BJ (cell line): ENCODE measurements around the gene MAP6. TPM values are rescaled to one million over a fixed set of nuclear protein-coding genes. Genes with fewer than 3 reads are reported as not detected.

ENCODE experiments used
- CTCF ChIA-PET: fragments of 350-600 bp; formaldehyde crosslinking; extraction: SDS; loops from one replicate; lab custom pipeline; 2021; ENCODE audit warnings: antibody characterized with exemption, inconsistent platforms; lab: Yijun Ruan, JAX
- POLR2A ChIA-PET: fragments of 300-600 bp; sonication (Branson Sonifier 250); formaldehyde crosslinking; extraction: SDS; loops from one replicate; lab custom pipeline; 2021; ENCODE audit warnings: antibody characterized with exemption; lab: Charles Lee
- DNase-seq: peaks from one replicate; pipeline ENCODE4 v3.0.0-alpha.2; 2011; ENCODE audit warnings: low read depth
- H3K27me3 ChIP-seq: 2 replicates; pipeline ENCODE4 v1.6.0; 2011; ENCODE audit warnings: low read length; ENCODE audit not compliant: control insufficient read depth, insufficient read depth
- H3K36me3 ChIP-seq: 2 replicates; pipeline ENCODE4 v1.5.1; 2011; ENCODE audit warnings: low read length; ENCODE audit not compliant: control insufficient read depth, insufficient read depth
- H3K4me3 ChIP-seq: 2 replicates; pipeline ENCODE4 v1.5.1; 2011; ENCODE audit warnings: low read depth, mild to moderate bottlenecking, control low read depth, low read length
- CTCF ChIP-seq: IDR thresholded peaks from 2 replicates; pipeline ENCODE4 v1.5.1; 2011; ENCODE audit warnings: low read depth, mild to moderate bottlenecking, control low read depth, inconsistent platforms, low read length, moderate library complexity; ENCODE audit not compliant: insufficient read depth
- polyA plus RNA-seq: library from polyadenylated mRNA; depleted of rRNA; stranded (reverse); fragments of >200 nt; gene quantifications from 2 replicates; pipeline ENCODE4 v1.2.3, GENCODE V29; 2011

The MAP6 gene
- polyA plus RNA-seq, 1 experiment = 12.3 TPM

GRCh38 chr11:75667255-75667830 is 1.5 kb downstream of the MAP6 start:
- no peak for DNase-seq
- ChIA-PET CTCF (interaction anchor here (0.9 to 1.0 kb wide), 2 partner anchors 9 to 91 kb away, joined by 3 read pairs; no protein-coding TSS in a partner anchor), POLR2A (no interaction called here)
- Histone ChIP-seq H3K4me3 (peak overlapping the region; percentile 45), H3K36me3 (no peaks in the 10 kb centered on the region), H3K27me3 (peaks cover 24% of the 10 kb centered on the region)
- TF ChIP-seq CTCF = no peak

GRCh38 chr11:75665990-75666389 is 2.8 kb downstream of the MAP6 start:
- CTCF ChIA-PET = interaction anchor here (0.7 to 1.4 kb wide), 4 partner anchors 9 to 88 kb away, joined by 3 read pairs; no protein-coding TSS in a partner anchor
- Histone ChIP-seq H3K36me3 (no peaks in the 10 kb centered on the region), H3K4me3 (no peak overlapping the region), H3K27me3 (peaks cover 16% of the 10 kb centered on the region)
- no peak for DNase-seq
- POLR2A ChIA-PET = no interaction called here
- TF ChIP-seq CTCF = no peak

- CTCF ChIA-PET = interaction anchor here (1.1 to 1.4 kb wide), 2 partner anchors 8 to 13 kb away, joined by 3 to 5 read pairs; no protein-coding TSS in a partner anchor
- POLR2A ChIA-PET = interaction anchor here (0.9 kb wide), 1 partner anchor 9 kb away, joined by 3 read pairs; no protein-coding TSS in a partner anchor
- no peak for TF ChIP-seq CTCF
- no peak for DNase-seq
- H3K36me3 ChIP-seq = no peaks in the 10 kb centered on the region
- peaks cover 11% of the 10 kb centered on the region for H3K27me3 ChIP-seq
- H3K4me3 ChIP-seq = no peak overlapping the region
Measured at GRCh38 chr11:75665126-75665525, 3.7 kb downstream of the MAP6 start.

GRCh38 chr11:75664389-75664788 is 4.4 kb downstream of the MAP6 start:
- ChIA-PET CTCF (interaction anchor here (1.1 kb wide), 1 partner anchor 14 kb away, joined by 5 read pairs; no protein-coding TSS in a partner anchor), POLR2A (interaction anchor here (0.9 kb wide), 1 partner anchor 8 kb away, joined by 3 read pairs; no protein-coding TSS in a partner anchor)
- DNase-seq = no peak
- no peak for TF ChIP-seq CTCF
- Histone ChIP-seq H3K27me3 (peaks cover 6% of the 10 kb centered on the region), H3K4me3 (no peak overlapping the region), H3K36me3 (no peaks in the 10 kb centered on the region)

GRCh38 chr11:75663808-75664207 is 5.0 kb downstream of the MAP6 start:
- H3K36me3 ChIP-seq = no peaks in the 10 kb centered on the region
- TF ChIP-seq CTCF = no peak
- DNase-seq = no peak
- ChIA-PET CTCF (no interaction called here), POLR2A (no interaction called here)
- H3K4me3 ChIP-seq = no peak overlapping the region
- H3K27me3 ChIP-seq = peaks cover 2% of the 10 kb centered on the region; the same call in 1 of the 2 replicates
